Measurements from ENCODE around the gene SIK3. TPM values are rescaled to one million over a fixed set of nuclear protein-coding genes. Genes with fewer than 3 reads are reported as not detected.

Gene SIK3
- total RNA-seq, 1 donor from 2014 or later = 32.0 TPM

- no peak for DNase-seq
Measured at GRCh38 chr11:116930586-116930985, 167.6 kb downstream of the SIK3 start.

- DNase-seq = peak; percentile 67
Measured at GRCh38 chr11:116930177-116930576, 168.1 kb downstream of the SIK3 start.

- DNase-seq = peak; percentile 23
Measured at GRCh38 chr11:116929414-116930090, 168.7 kb downstream of the SIK3 start.

- DNase-seq = no peak
Measured at GRCh38 chr11:116928845-116929244, 169.4 kb downstream of the SIK3 start.

GRCh38 chr11:116928102-116928777 is 170.0 kb downstream of the SIK3 start:
- no peak for DNase-seq

GRCh38 chr11:116927163-116927974 is 170.9 kb downstream of the SIK3 start:
- peak; percentile 32 for DNase-seq

- no peak for DNase-seq
Measured at GRCh38 chr11:116925050-116925449, 173.2 kb downstream of the SIK3 start.

- no peak for DNase-seq
Measured at GRCh38 chr11:116918925-116919655, 179.1 kb downstream of the SIK3 start.

GRCh38 chr11:116917632-116918031 is 180.6 kb downstream of the SIK3 start:
- DNase-seq = no peak

- DNase-seq = no peak
Measured at GRCh38 chr11:116916886-116917285, 181.3 kb downstream of the SIK3 start.

- no peak for DNase-seq
Measured at GRCh38 chr11:116916052-116916451, 182.2 kb downstream of the SIK3 start.

GRCh38 chr11:116913000-116913399 is 185.2 kb downstream of the SIK3 start:
- DNase-seq = no peak

- DNase-seq = no peak
Measured at GRCh38 chr11:116911976-116912734, 186.1 kb downstream of the SIK3 start.

- no peak for DNase-seq
Measured at GRCh38 chr11:116910847-116911246, 187.4 kb downstream of the SIK3 start.

- DNase-seq = no peak
Measured at GRCh38 chr11:116910378-116910777, 187.8 kb downstream of the SIK3 start.

GRCh38 chr11:116909245-116909644 is 189.0 kb downstream of the SIK3 start:
- DNase-seq = no peak

- no peak for DNase-seq
Measured at GRCh38 chr11:116906479-116906878, 191.7 kb downstream of the SIK3 start.

GRCh38 chr11:116903090-116903489 is 195.1 kb downstream of the SIK3 start:
- no peak for DNase-seq

GRCh38 chr11:116901964-116902688 is 196.1 kb downstream of the SIK3 start:
- no peak for DNase-seq

- peak; percentile 85 for DNase-seq
Measured at GRCh38 chr11:116901211-116901610, 197.0 kb downstream of the SIK3 start.

- DNase-seq = no peak
Measured at GRCh38 chr11:116896211-116896610, 202.0 kb downstream of the SIK3 start.

All from tongue (tissue), 2 donors.